Measurements from ENCODE around the gene TCF7L2. TPM values are rescaled to one million over a fixed set of nuclear protein-coding genes. Genes with fewer than 3 reads are reported as not detected.

TCF7L2 gene
- polyA plus RNA-seq, 1 donor from 2014 or later: 1.7 TPM

DNA sequence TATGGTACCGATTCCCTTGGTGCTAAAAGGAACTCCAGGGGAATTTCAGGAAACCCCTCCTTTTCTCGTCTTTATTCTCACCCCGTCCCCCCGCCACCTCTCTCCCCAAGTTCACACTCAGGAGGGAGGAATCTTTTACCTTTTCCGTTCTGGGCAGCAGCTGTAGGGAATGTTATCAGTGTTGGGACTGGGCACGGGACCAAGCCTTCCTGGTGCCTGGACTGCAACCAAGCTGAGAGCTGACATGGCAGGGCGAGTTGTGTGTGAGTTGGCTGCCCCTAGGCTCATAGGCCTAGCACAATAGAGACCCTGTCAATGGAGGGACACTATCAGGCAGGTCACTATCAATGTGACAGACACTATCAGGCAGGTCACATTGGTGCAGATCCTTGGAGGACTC, 121.4 kb downstream of the TCF7L2 start:
- H3K9me3 ChIP-seq (ENCODE audit: low read length): no peaks in the 10 kb centered on the region
- H2AFZ ChIP-seq (ENCODE audit: low read depth, low read length): no peak overlapping the region
- TF ChIP-seq, protein P1, sequence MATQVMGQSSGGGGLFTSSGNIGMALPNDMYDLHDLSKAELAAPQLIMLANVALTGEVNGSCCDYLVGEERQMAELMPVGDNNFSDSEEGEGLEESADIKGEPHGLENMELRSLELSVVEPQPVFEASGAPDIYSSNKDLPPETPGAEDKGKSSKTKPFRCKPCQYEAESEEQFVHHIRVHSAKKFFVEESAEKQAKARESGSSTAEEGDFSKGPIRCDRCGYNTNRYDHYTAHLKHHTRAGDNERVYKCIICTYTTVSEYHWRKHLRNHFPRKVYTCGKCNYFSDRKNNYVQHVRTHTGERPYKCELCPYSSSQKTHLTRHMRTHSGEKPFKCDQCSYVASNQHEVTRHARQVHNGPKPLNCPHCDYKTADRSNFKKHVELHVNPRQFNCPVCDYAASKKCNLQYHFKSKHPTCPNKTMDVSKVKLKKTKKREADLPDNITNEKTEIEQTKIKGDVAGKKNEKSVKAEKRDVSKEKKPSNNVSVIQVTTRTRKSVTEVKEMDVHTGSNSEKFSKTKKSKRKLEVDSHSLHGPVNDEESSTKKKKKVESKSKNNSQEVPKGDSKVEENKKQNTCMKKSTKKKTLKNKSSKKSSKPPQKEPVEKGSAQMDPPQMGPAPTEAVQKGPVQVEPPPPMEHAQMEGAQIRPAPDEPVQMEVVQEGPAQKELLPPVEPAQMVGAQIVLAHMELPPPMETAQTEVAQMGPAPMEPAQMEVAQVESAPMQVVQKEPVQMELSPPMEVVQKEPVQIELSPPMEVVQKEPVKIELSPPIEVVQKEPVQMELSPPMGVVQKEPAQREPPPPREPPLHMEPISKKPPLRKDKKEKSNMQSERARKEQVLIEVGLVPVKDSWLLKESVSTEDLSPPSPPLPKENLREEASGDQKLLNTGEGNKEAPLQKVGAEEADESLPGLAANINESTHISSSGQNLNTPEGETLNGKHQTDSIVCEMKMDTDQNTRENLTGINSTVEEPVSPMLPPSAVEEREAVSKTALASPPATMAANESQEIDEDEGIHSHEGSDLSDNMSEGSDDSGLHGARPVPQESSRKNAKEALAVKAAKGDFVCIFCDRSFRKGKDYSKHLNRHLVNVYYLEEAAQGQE (IDR thresholded peaks at IDR 0.05; ENCODE audit: borderline replicate concordance): no peak
- TF ChIP-seq POLR2AphosphoS5 (IDR thresholded peaks at IDR 0.05) (no peak), RAD21 (conservative IDR thresholded peaks at IDR 0.05) (no peak), MXI1 (conservative IDR thresholded peaks at IDR 0.05; ENCODE audit: poor library complexity, severe bottlenecking) (no peak), EZH2 (IDR thresholded peaks at IDR 0.05; ENCODE audit: borderline replicate concordance, insufficient read depth, low read length, poor library complexity, severe bottlenecking) (no peak), TAF1 (IDR thresholded peaks at IDR 0.05; ENCODE audit: low read depth) (no peak), EP300 (conservative IDR thresholded peaks at IDR 0.05; ENCODE audit: poor library complexity, severe bottlenecking) (no peak), SMC3 (conservative IDR thresholded peaks at IDR 0.05; ENCODE audit: poor library complexity) (no peak), CTCF (IDR thresholded peaks at IDR 0.05; ENCODE audit: poor library complexity, severe bottlenecking) (no peak)
- H4K20me1 ChIP-seq (ENCODE audit: insufficient read depth): no peaks in the 10 kb centered on the region
- no peak overlapping the region for H3K4me3 ChIP-seq (ENCODE audit: low read length)
- no peaks in the 10 kb centered on the region for H3K79me2 ChIP-seq (replicated peaks; ENCODE audit: insufficient read depth, low read length)
- no peaks in the 10 kb centered on the region for H3K9me2 ChIP-seq (ENCODE audit: insufficient read depth, low read length)
- no peak overlapping the region for H3K9ac ChIP-seq (ENCODE audit: low read length)
- no peaks in the 10 kb centered on the region for H3F3A ChIP-seq (ENCODE audit: insufficient read depth, low read length, poor library complexity, severe bottlenecking)
- no peaks in the 10 kb centered on the region for H3K27me3 ChIP-seq (ENCODE audit: insufficient read depth, low read depth, low read length)
- H3K27ac ChIP-seq (ENCODE audit: low read length): no peak overlapping the region
- no peaks in the 10 kb centered on the region for H3K36me3 ChIP-seq (ENCODE audit: insufficient read depth, low read length)
- no peak overlapping the region for H3K4me2 ChIP-seq (ENCODE audit: low read length)

DNA sequence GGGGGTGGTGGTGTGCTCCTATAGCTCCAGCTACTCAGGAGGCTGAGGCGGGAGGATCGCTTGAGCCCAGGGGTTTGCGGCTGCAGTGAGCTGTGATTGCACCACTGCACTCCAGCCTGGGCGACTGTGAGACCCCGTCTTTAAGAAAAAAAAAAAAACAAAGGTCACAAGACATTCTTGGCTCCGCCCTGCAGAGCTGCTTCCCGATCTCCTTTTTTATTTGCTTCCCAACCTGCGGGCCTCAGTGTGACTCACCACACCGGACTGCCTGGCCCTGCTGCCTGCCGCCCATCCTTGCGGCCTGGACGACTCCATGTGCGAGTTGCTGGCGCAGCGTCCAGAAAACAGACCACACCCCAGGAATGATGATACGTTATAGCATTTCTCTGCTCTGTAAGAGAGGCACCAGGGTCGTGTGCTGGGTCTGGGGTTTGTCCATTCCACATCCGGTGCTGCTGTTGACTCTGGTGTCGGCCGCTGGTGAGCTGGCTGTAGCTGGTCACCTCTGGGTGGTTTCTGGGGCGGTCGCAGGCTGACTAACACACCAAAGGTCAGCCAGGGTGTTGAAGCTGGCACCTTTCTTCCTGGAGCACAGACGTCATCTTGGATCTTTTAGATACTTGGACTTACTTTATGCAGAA, 123.6 kb downstream of the TCF7L2 start:
- H4K20me1 ChIP-seq (ENCODE audit: insufficient read depth): no peaks in the 10 kb centered on the region
- no peaks in the 10 kb centered on the region for H3K9me3 ChIP-seq (ENCODE audit: low read length)
- H3K36me3 ChIP-seq (ENCODE audit: insufficient read depth, low read length): no peaks in the 10 kb centered on the region
- H3K27ac ChIP-seq (ENCODE audit: low read length): no peak overlapping the region
- no peak overlapping the region for H3K4me3 ChIP-seq (ENCODE audit: low read length)
- TF ChIP-seq EZH2 (IDR thresholded peaks at IDR 0.05; ENCODE audit: borderline replicate concordance, insufficient read depth, low read length, poor library complexity, severe bottlenecking): no peak
- TF ChIP-seq CTCF (IDR thresholded peaks at IDR 0.05; ENCODE audit: poor library complexity, severe bottlenecking): no peak
- TF ChIP-seq TAF1 (IDR thresholded peaks at IDR 0.05; ENCODE audit: low read depth): no peak
- TF ChIP-seq EP300 (conservative IDR thresholded peaks at IDR 0.05; ENCODE audit: poor library complexity, severe bottlenecking): no peak
- no peak for TF ChIP-seq SMC3 (conservative IDR thresholded peaks at IDR 0.05; ENCODE audit: poor library complexity)
- TF ChIP-seq MXI1 (conservative IDR thresholded peaks at IDR 0.05; ENCODE audit: poor library complexity, severe bottlenecking): no peak
- no peak for TF ChIP-seq POLR2AphosphoS5 (IDR thresholded peaks at IDR 0.05)
- TF ChIP-seq, protein P1 (IDR thresholded peaks at IDR 0.05; ENCODE audit: borderline replicate concordance): no peak
- TF ChIP-seq RAD21 (conservative IDR thresholded peaks at IDR 0.05): no peak
- H3K9ac ChIP-seq (ENCODE audit: low read length): no peak overlapping the region
- H2AFZ ChIP-seq (ENCODE audit: low read depth, low read length): no peak overlapping the region
- H3F3A ChIP-seq (ENCODE audit: insufficient read depth, low read length, poor library complexity, severe bottlenecking): no peaks in the 10 kb centered on the region
- no peak overlapping the region for H3K4me2 ChIP-seq (ENCODE audit: low read length)
- no peaks in the 10 kb centered on the region for H3K9me2 ChIP-seq (ENCODE audit: insufficient read depth, low read length)
- no peaks in the 10 kb centered on the region for H3K79me2 ChIP-seq (replicated peaks; ENCODE audit: insufficient read depth, low read length)
- H3K27me3 ChIP-seq (ENCODE audit: insufficient read depth, low read depth, low read length): no peaks in the 10 kb centered on the region
